Calu3 (cell line): ENCODE measurements around the gene SLC35F1. TPM values are rescaled to one million over a fixed set of nuclear protein-coding genes. Genes with fewer than 3 reads are reported as not detected.

Experiments used
- BruUV-seq: library from RNA; stranded (reverse); fragments of 400-500 nt; replicated peaks from 2 replicates; lab custom pipeline; 2021; lab: Mats Ljungman, UMichigan
- CTCF ChIA-PET: fragments of 300-600 bp; sonication (Branson Sonifier 250); formaldehyde crosslinking; loops from one replicate; lab custom pipeline; 2022; ENCODE audit warnings: antibody characterized with exemption; lab: Charles Lee
- DNase-seq: peaks from one replicate; pipeline ENCODE4 v3.0.0; 2022
- H3K27ac Mint-ChIP-seq: one replicate; pipeline ENCODE4 v1.8.0; 2022; ENCODE audit warnings: mixed read lengths; ENCODE audit not compliant: unreplicated experiment
- H3K27me3 Mint-ChIP-seq: one replicate; pipeline ENCODE4 v1.8.0; 2022; ENCODE audit warnings: mixed read lengths; ENCODE audit not compliant: unreplicated experiment
- H3K36me3 Mint-ChIP-seq: one replicate; pipeline ENCODE4 v1.8.0; 2022; ENCODE audit warnings: mild to moderate bottlenecking, moderate library complexity, mixed read lengths; ENCODE audit not compliant: insufficient read depth, unreplicated experiment
- H3K4me1 Mint-ChIP-seq: one replicate; pipeline ENCODE4 v1.8.0; 2022; ENCODE audit warnings: mild to moderate bottlenecking, low read depth, mixed read lengths; ENCODE audit not compliant: unreplicated experiment
- H3K4me3 Mint-ChIP-seq: one replicate; pipeline ENCODE4 v1.8.0; 2022; ENCODE audit warnings: mild to moderate bottlenecking, low read depth, moderate library complexity, mixed read lengths; ENCODE audit not compliant: unreplicated experiment
- H3K9me3 Mint-ChIP-seq: one replicate; pipeline ENCODE4 v1.8.0; 2022; ENCODE audit warnings: low read depth, mixed read lengths; ENCODE audit not compliant: unreplicated experiment
- CTCF ChIP-seq: fragments of 200-600 bp; IDR thresholded peaks from one replicate; pipeline ENCODE4 v1.8.0; 2022; ENCODE audit warnings: antibody characterized with exemption; ENCODE audit not compliant: unreplicated experiment
- intact Hi-C: fragments of 100-400 bp; cut with micrococcal nuclease; formaldehyde crosslinking; loops from one replicate; pipeline ENCODE4 v1.10.0; 2022; ENCODE audit not compliant: unreplicated experiment
- total RNA-seq: library from RNA; stranded (reverse); gene quantifications from 2 replicates; pipeline ENCODE4 v1.2.3, GENCODE V29; 2022

SLC35F1 gene
- total RNA-seq, 1 experiment from 2014 or later: not detected

- no peak for TF ChIP-seq CTCF
These were observed 215.2 kb downstream of the SLC35F1 start for GRCh38 chr6:118122161-118122725.

GRCh38 chr6:118122801-118123200 is 215.7 kb downstream of the SLC35F1 start:
- CTCF ChIA-PET: no interaction called here
- H3K36me3 Mint-ChIP-seq: no peaks in the 10 kb centered on the region

More at GRCh38 chr6:118122161-118122725, 215.2 kb downstream of the SLC35F1 start:
- H3K36me3 Mint-ChIP-seq: no peaks in the 10 kb centered on the region
- no peak for DNase-seq
- no peaks in the 10 kb centered on the region for H3K27me3 Mint-ChIP-seq
- H3K27ac Mint-ChIP-seq: no peak overlapping the region
- no TSS peak for BruUV-seq
- intact Hi-C loops: no loop called here
- H3K4me1 Mint-ChIP-seq: no peaks in the 10 kb centered on the region
- H3K9me3 Mint-ChIP-seq: no peaks in the 10 kb centered on the region
- CTCF ChIA-PET: no interaction called here
- no peak overlapping the region for H3K4me3 Mint-ChIP-seq

GRCh38 chr6:118123503-118124037 is 216.5 kb downstream of the SLC35F1 start:
- TF ChIP-seq CTCF: no peak
- Mint-ChIP-seq H3K4me1 (no peaks in the 10 kb centered on the region), H3K27ac (no peak overlapping the region), H3K9me3 (no peaks in the 10 kb centered on the region), H3K4me3 (no peak overlapping the region), H3K36me3 (no peaks in the 10 kb centered on the region), H3K27me3 (no peaks in the 10 kb centered on the region)
- CTCF ChIA-PET: no interaction called here
- intact Hi-C loops: no loop called here
- BruUV-seq: no TSS peak
- DNase-seq: no peak

More at GRCh38 chr6:118122801-118123200, 215.7 kb downstream of the SLC35F1 start:
- Mint-ChIP-seq H3K27ac (no peak overlapping the region), H3K4me1 (no peaks in the 10 kb centered on the region), H3K4me3 (no peak overlapping the region), H3K27me3 (no peaks in the 10 kb centered on the region), H3K9me3 (no peaks in the 10 kb centered on the region)
- no peak for DNase-seq
- TF ChIP-seq CTCF: no peak
- BruUV-seq: no TSS peak
- intact Hi-C loops: no loop called here

GRCh38 chr6:118124851-118125250 is 217.8 kb downstream of the SLC35F1 start:
- no peak overlapping the region for H3K4me3 Mint-ChIP-seq
- intact Hi-C loops: no loop called here
- no peaks in the 10 kb centered on the region for H3K36me3 Mint-ChIP-seq
- no TSS peak for BruUV-seq
- H3K4me1 Mint-ChIP-seq: no peaks in the 10 kb centered on the region
- DNase-seq: no peak
- H3K27me3 Mint-ChIP-seq: no peaks in the 10 kb centered on the region
- peaks cover 3% of the 10 kb centered on the region for H3K9me3 Mint-ChIP-seq
- H3K27ac Mint-ChIP-seq: no peak overlapping the region
- CTCF ChIA-PET: no interaction called here
- TF ChIP-seq CTCF: no peak
